PC-3 (cell line): ENCODE results near the gene SLAMF1.

Source experiments
- CTCF ChIP-seq: fragments of 300-600 bp; sonication (generic); conservative IDR thresholded peaks from 2 replicates; pipeline ENCODE4 v1.5.1; 2017; ENCODE audit warnings: antibody characterized with exemption, low read depth, mild to moderate bottlenecking, low read length
- EZH2 ChIP-seq: fragments of 300-600 bp; sonication (generic); IDR thresholded peaks from one replicate; pipeline ENCODE4 v1.6.1; 2017; ENCODE audit warnings: antibody characterized with exemption, mild to moderate bottlenecking, low read length; ENCODE audit not compliant: unreplicated experiment

DNA sequence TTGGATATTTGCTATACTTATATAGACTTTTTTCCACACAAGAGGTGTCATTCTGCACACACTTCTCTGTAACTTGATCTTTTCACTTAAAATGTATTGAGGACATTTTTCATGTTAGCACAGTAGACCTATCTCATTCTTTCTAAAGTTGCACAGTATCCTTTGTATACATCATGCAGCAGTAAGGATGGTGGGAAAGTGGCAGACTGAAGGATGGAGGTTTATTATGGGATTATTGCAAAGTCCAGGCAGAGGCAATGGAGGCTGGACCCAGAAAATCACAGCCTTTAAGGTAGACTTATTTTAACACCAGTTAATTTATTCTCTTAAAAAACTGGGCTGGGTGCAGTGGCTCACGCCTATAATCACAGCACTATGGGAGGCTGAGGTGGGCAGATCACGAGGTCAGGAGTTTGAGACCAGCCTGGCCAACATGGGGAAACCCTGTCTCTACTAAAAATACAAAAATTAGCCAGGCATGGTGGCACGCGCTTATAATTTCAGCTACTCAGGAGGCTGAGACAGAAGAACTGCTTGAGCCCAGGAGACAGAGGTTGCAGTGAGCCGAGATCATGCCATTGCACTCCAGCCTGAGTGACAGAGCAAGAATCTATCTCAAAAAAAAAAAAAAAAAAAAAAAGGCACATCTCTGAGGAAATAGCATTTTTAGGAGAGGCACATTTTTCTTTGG is 25.8 kb downstream of the SLAMF1 start:
- no peak for TF ChIP-seq CTCF
- no peak for TF ChIP-seq EZH2
